Activated CD4-positive, alpha-beta T cell treated with anti-CD3 and anti-CD28 coated beads, Interleukin-2, amount 50 U/mL, for 16 hours (primary cell): ENCODE data around the gene IL20RB.
"Not testable (repeated sequence)": the region's sequence is repeated elsewhere in the genome, so short reads cannot be mapped to it uniquely, and the experiment has no call there.

ENCODE experiments used
- DNase-seq: peaks from one replicate; pipeline ENCODE4 v3.0.0-alpha.2; 2020

Gene IL20RB

GRCh38 chr3:136946978-136947377 is 10.8 kb upstream of the IL20RB start:
- DNase-seq: no peak

DNA sequence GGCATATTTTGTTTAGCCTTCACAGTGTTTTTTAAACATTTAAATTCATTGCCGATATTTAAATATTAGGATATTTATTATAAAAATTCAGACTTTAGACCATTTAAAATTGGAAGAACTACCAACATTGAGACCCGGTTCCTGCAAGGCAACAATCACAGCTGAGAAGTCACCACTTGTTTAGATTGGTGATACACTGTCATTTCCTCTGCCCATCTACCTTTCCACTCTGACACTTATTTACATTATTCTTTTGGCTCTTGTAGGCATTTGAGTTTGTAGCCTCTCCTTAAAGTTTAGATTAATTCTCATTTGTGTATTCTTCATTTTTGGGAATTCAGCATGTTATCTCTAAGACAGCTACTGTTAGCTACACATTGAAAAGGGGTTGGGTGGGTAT is 10.3 kb upstream of the IL20RB start:
- no peak for DNase-seq

- no peak for DNase-seq
Measured at GRCh38 chr3:136949146-136949545, 8.6 kb upstream of the IL20RB start.

DNA sequence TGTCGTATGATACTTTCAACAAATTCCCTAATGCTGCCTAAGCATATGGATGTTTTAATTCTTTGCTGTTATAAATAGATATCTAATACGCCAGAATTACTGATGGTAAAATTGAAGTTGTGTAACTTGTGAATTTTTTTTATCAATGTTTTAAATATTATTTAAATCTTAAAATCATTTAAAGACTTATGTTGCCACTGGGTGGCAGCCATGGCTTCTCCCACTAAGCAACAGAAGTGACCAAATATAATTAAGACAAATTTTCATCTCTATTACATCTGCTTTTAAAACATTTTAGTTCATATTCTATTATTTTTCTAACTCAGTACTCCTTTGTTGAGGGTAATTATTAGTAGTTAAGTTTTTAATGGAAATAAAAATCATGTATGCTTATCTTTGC is 8.1 kb upstream of the IL20RB start:
- DNase-seq: no peak

DNA sequence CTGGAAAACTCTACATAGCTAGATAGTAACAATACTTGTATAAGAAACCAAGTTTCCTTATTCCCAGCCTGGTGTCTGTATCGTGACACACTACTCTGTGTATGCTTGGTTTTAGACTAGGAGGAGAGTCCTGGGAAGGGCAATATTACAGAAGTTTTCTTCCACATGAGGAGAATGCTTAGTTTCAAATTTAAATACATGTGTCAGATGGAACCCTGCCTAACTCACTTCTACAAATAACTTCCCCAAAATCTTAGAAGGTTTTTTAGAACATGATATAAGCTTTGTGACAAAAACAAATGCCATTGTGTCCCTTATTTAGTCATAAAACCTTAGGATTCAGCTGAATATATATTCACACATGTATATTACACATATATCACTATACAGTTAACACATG is 7.2 kb upstream of the IL20RB start:
- DNase-seq: no peak

- DNase-seq: no peak
Measured at GRCh38 chr3:136952292-136952691, 5.5 kb upstream of the IL20RB start.

DNA sequence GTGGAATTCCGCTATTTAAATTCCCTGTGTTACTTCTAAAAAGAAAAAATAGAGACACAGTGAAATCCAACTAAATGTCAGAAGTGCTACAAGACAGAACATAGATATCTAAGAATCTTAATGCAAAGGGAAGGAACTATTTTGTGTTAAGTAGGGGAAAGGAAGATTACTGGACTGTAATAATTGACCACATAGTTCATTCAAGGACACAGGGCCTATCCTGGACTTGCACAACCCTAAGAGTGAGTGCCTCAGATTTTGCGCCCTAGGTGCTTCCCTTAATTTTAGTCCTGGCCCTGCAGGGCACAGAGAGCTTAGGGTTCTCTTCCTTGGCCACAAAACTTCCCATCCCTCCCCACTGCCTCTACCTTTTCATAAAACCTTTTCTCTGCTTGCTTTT is 3.5 kb upstream of the IL20RB start:
- DNase-seq: no peak

DNA sequence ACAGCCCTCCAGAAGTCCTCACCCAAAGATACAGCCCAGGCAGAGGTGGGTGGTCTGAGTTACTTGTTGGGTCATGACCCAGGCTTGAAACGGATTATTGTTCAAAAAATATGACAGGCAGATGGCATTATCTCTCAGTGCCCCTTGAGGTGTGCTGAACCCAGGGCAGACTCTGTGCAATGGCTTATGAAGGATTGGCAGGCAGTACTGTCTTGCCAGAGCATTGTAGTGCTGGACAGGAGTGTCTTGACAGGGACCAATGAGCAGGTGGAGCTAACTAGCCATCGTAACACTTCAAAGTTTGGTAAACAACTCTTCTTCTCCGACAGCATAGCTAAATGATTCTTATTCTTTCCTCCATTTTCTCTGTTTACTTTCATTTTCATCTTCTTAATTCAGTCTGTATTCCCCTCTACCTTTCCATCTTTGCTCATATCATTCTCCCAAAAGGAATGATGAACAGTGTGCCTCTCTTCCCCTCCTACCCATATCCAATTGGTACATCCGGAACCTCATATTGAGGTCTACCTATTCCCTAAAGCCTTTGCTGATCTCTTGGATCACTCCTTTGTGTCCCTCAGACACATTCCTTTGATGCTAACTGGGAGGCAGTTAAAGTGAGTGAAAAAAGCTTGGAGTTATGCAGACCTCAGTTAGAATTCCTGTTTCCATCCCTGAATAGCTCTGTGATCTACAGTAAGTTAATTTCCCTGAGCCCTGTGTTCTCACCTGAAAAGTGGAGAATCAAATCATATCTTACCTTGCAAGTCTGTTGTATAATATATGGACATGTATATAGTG is 2.6 kb upstream of the IL20RB start:
- DNase-seq: no peak

GRCh38 chr3:136955813-136956212 is 2.0 kb upstream of the IL20RB start:
- DNase-seq: no peak

DNA sequence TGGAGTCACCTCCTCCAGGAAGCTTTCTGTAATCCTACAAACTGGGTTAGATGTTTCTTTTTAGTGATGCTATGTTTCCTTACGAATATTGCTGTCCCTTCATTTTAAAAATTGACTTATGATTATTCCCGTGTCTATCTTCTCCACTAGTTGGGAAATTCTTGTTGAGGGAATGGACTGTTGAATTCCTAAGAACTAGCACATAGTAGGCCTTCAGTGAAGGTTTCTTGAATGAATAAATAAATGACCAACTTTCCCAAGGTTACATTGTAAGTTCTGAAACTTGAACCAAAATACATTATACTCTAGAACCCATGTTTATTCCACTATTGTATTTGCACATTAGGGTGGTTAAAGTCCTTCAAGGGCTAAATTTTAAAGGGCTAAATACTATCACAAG is 812 bp upstream of the IL20RB start:
- no peak for DNase-seq

DNA sequence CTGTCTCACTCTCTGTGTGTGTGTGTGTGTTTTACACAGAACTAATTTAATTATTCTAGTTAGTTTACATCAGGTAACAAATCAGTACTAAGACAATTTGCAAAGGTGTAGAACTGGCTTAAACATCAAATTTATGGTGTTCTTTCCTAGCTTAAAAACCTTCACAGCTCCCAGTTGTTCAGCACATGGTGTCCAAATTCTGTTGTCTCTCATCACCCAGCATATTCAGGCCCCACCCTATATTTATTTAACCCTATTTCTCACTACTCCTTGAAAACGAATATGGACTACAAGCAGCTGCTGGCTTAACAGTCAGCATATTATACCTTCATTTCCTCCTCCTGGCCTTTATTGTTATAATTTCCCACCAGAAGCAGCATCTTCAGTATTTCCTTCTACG is 1.2 kb downstream of the IL20RB start:
- no peak for DNase-seq

- no peak for DNase-seq
Measured at GRCh38 chr3:136959599-136959998, 1.8 kb downstream of the IL20RB start.

DNA sequence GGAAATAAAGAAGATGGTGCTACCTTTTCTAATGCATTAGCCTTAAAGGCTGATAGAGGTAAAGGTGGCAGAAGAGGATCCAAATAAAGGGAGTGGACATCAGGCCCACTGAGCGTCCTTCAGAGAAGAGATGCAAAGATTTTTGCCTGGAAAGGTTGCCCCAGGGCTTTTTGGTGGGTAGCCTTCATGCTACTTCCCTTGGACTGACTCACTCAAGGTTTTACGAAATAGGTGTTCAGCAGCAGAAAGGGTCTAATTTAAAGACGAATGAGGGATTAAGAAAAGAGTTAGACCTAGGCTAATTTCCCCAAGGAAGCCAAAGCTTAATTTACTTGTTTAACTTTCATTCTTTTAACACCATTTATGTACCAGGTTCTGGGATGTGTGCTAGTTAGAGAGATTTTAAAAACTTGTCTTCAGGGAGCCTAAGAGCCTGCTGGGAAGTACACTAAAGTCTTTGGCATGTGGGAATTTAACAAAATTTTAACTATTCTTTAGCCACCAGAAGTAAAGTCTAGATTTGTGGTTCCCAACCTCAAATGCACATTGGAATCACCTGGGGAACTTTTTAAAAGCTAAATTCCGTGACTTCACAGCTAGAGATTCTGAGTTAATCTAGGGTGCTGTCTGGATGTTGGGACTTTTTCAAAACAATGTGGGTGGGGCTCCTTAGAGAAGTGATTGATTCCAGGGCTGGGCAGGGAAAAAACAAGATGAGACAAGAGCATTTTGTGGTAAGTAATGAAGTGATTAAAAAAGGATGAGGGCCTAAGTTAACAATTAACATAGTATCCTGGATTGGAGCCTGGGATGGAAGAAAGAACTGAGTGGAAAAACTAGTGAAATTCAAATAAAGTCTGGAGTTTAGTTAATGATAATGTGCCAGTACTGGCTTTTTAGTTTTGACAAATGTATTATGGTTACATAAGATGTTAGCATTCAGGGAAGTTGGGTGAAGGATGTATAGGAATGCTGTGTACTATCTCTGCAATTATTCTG is 3.4 kb downstream of the IL20RB start:
- DNase-seq: no peak

- no peak for DNase-seq
Measured at GRCh38 chr3:136962927-136963326, 5.1 kb downstream of the IL20RB start.

DNA sequence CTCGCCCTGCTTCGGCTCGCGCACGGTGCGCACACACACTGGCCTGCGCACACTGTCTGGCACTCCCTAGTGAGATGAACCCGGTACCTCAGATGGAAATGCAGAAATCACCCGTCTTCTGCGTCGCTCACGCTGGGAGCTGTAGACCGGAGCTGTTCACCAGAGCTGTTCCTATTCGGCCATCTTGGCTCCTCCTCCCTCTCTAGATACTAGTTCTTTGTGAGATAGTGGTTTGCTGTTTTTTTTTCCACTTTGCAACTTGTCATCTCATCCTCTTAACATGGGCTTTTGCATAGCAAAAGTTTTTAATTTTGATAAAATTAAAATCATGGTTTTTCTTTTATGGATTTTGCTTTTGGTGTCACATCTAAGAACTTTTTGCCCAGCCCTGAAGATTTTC is 11.8 kb downstream of the IL20RB start:
- DNase-seq: not testable (repeated sequence)

- no peak for DNase-seq
Measured at GRCh38 chr3:136973352-136973751, 15.6 kb downstream of the IL20RB start.

DNA sequence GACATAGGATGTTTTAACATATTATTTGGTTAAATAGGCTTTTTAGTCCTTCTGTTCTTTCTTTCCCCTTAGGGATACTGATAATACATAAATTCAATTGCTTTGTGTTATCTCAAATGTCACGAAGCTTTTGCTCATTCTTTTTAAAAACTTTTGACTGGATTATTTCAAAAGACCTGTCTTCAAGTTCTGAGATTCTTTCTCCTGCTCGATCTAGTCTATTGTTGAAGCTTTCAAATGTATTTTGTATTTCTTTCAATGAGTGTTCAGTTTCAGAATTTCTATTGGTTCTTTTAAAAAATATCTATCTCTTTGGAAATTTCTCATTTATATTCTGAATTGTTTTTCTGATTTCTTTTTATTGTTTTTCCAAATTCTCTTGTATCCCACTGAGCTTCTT is 16.9 kb downstream of the IL20RB start:
- no peak for DNase-seq

DNA sequence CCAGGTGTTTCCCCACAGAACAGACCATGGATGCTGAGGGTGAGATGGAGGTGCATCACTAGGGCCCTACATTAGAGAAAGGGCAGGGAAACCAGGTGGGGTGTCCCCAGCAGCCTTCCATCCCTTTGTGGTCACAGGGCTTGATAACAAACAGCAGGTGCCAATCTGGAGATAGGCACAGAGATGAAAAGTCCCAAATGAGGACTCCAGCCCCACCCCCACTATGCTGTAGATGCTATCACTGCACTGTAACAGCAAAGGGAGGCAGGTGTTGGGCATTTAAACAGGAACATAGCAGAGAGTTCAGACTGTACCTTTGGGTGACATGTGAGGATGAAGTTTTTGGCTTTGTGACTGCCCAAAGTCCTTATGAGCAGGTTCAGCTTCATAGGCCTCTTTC is 21.4 kb downstream of the IL20RB start:
- no peak for DNase-seq

DNA sequence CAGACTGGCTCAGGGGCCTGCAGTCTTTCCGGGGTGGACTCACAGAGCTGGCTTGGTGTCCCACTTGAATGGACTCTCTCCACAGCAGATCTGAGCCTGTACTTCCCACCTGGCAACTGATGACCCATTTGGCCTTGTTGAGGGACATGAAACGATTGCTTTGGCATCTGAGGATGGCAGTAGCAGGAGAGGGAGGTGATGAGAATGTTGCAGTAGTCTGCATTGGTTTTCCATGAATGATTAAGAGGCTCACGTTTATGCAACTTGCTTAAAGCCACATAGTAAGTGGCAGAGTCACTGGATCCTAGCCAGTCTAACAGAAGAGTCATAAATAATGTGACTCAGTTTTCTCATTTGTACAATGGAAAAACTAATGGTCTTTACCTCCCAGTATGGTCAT is 21.9 kb downstream of the IL20RB start:
- DNase-seq: no peak

- no peak for DNase-seq
Measured at GRCh38 chr3:136982033-136982432, 24.2 kb downstream of the IL20RB start.

DNA sequence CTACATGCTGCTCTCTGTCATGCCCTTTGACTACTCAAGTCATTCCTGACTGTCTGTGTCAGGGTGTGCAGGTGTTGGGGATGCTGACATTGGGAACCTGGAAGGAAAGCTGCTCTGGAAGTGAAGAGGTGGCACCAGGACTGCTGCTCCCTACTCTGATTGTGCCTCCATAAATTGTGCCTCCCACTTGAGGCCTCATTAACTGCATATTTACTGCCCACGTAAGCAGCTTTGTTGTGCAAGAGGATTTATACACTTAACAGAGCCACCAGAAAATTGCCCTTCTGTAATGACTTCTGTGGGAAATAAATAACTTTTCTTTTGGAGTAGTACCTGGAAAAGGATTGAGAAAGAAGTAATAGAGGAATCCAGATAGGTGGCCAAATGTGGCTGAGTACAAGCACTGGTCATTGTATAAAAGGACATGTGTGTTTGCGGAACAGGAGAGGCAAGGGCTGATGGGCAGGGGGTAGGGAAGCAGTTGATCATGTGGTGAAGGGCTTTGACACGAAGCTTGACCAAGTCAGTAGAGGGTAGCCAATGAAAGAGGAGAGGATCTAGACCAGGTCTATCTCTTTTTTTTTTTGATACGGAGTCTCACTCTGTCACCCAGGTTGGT is 24.8 kb downstream of the IL20RB start:
- no peak for DNase-seq

- DNase-seq: no peak
Measured at GRCh38 chr3:136984837-136985236, 27.1 kb downstream of the IL20RB start.

DNA sequence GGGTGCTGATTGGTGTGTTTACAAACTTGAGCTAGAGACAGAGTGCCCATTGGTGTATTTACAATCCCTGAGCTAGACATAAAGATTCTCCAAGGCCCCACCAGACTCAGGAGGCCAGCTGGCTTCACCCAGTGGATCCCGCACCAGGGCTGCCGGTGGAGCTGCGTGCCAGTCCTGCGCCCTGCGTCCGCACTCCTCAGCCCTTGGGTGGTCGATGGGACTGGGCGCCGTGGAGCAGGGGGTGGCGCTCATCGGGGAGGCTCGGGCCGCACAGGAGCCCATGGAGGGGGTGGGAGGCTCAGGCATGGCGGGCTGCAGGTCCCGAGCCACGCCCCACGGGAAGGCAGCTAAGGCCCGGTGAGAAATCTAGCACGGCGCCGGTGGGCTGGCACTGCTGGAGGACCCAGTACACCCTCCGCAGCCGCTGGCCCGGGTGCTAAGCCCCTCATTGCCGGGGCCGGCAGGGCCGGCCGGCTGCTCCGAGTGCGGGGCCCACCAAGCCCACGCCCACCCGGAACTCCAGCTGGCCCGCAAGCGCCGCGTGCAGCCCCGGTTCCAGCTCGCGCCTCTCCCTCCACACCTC is 29.7 kb downstream of the IL20RB start:
- not testable (repeated sequence) for DNase-seq
